ENCODE measurements around the gene CUL3.

DNA sequence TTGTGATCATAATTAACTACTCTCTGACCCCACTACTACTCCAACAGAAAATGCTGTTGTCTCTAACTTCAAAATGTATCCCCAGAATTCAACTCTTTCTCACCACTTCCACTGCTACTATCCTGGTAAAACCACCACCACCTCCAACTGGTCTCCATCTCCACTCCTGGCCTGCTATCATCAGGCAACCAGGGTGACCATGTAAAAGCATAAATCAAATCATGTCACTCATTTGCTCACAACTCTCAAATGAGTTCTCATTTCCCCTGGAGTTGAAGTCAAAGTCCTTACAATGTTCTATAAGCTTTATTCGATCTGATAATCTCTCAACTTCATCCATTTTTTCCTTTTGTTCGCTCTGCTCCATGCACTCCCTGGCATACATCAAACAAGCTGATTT lies 24.6 kb downstream of the CUL3 start:
- TF ChIP-seq POLR2A (IDR thresholded peaks at IDR 0.05; ENCODE audit: low read length) (no peak), GATA1 (IDR thresholded peaks at IDR 0.05; ENCODE audit: low read depth, low read length) (no peak)

All from erythroblast (primary cell).